ENCODE measurements around the gene SERPINE1. TPM values are rescaled to one million over a fixed set of nuclear protein-coding genes. Genes with fewer than 3 reads are reported as not detected.

The SERPINE1 gene
- total and polyA plus RNA-seq, 2 of the 13 experiments (the other 11 are each of a cell fraction or from before 2014, with no cell fraction given), result 21.2 to 1,576 TPM

GRCh38 chr7:101089876-101090275, 37.0 kb upstream of the SERPINE1 start:
- ChIA-PET CTCF (ENCODE audit: low intra/inter-chr PET ratio, low total read pairs) (no interaction called here), POLR2A (interaction anchor here (0.7 to 1.3 kb wide), 2 partner anchors 32 to 37 kb away, joined by 3 to 4 read pairs; partner anchors contain the start of gene SERPINE1)
- Histone ChIP-seq H3K4me2 (ENCODE audit: low read depth, low read length) (no peak overlapping the region), H3K27me3 (ENCODE audit: control insufficient read depth in 1 of 2, insufficient read depth in 2 of 2, low read length in 2 of 2) (peaks cover 0 to 2% of the 10 kb centered on the region in 2 experiments; a peak in 1 of 5 replicates), H3K36me3 (replicated peaks in 1 of 2; ENCODE audit: control insufficient read depth in 1 of 2, insufficient read depth in 2 of 2, low read length in 2 of 2) (peaks cover 7 to 27% of the 10 kb centered on the region in 2 experiments; a peak in 3 of 5 replicates), H2AFZ (ENCODE audit: low read length) (no peak overlapping the region), H3K9ac (ENCODE audit: insufficient read depth, low read depth, low read length) (no peak overlapping the region), H3K79me2 (ENCODE audit: insufficient read depth, low read length) (peaks cover 12% of the 10 kb centered on the region), H3K4me1 (ENCODE audit: insufficient read depth, low read length) (peaks cover 18% of the 10 kb centered on the region), H4K20me1 (ENCODE audit: insufficient read depth, low read length) (no peaks in the 10 kb centered on the region), H3K9me3 (ENCODE audit: low read length) (no peaks in the 10 kb centered on the region), H3K27ac (ENCODE audit: extremely low read length, insufficient read depth, low read length) (no peak overlapping the region), H3K4me3 (replicated peaks in 1 of 3; ENCODE audit: insufficient read depth in 1 of 3, low read depth in 2 of 3, low read length in 3 of 3) (no peak overlapping the region)
- TSS peak; percentile 36 for BruUV-seq (replicated peaks)
- in situ Hi-C loops (cut with HindIII; ENCODE audit: extremely low pct_ligation_motif_present, low pct_unique_long_range_greater_than_20kb), result no loop called here
- 98% methylated on average over 9 of the region's 9 CpGs for WGBS (ENCODE audit: low lambda C conversion rate)
- FAIRE-seq, result no peak
- no peak for ATAC-seq
- no peak for DNase-seq (ENCODE audit: low spot score)
- intact Hi-C loops (cut with micrococcal nuclease; ENCODE audit: unreplicated experiment), result no loop called here
- TF ChIP-seq ZNF326 (CRISPR knock-in tag; IDR thresholded peaks at IDR 0.05; ENCODE audit: borderline replicate concordance), result no peak
- TF ChIP-seq TEF (CRISPR knock-in tag; IDR thresholded peaks at IDR 0.05), result no peak
- no peak for TF ChIP-seq MAF1 (CRISPR knock-in tag; IDR thresholded peaks at IDR 0.05; ENCODE audit: borderline replicate concordance)
- no peak for TF ChIP-seq KLF16 (CRISPR knock-in tag; IDR thresholded peaks at IDR 0.05)
- TF ChIP-seq ZNF562 (CRISPR knock-in tag; IDR thresholded peaks at IDR 0.05; ENCODE audit: borderline replicate concordance), result no peak
- no peak for TF ChIP-seq PAXIP1 (CRISPR knock-in tag; conservative IDR thresholded peaks at IDR 0.05)
- TF ChIP-seq ASH2L (IDR thresholded peaks at IDR 0.05; ENCODE audit: insufficient read length, low read depth, low read length), result no peak
- TF ChIP-seq ZNF749 (CRISPR knock-in tag; IDR thresholded peaks at IDR 0.05; ENCODE audit: borderline replicate concordance), result no peak
- no peak for TF ChIP-seq ZNF800 (CRISPR knock-in tag; IDR thresholded peaks at IDR 0.05)
- no peak for TF ChIP-seq ZNF382 (CRISPR knock-in tag; IDR thresholded peaks at IDR 0.05; ENCODE audit: borderline replicate concordance)
- no peak for TF ChIP-seq PREB (CRISPR knock-in tag; IDR thresholded peaks at IDR 0.05)

Data from HepG2 (cell line).